NT2/D1 (cell line): ENCODE measurements around the gene GULP1.

ENCODE experiments used
- DNase-seq: peaks from one replicate; pipeline ENCODE4 v3.0.0-alpha.2; 2011; ENCODE audit warnings: low read depth, low spot score
- H3K27me3 ChIP-seq: 2 replicates; pipeline ENCODE4 v1.6.0; 2011; ENCODE audit warnings: mild to moderate bottlenecking; ENCODE audit not compliant: insufficient read length, insufficient read depth
- H3K36me3 ChIP-seq: 2 replicates; pipeline ENCODE4 v1.6.1; 2011; ENCODE audit warnings: mild to moderate bottlenecking, low read length, mixed read lengths; ENCODE audit not compliant: insufficient read depth, insufficient read length
- H3K4me1 ChIP-seq: 2 replicates; pipeline ENCODE4 v1.5.1; 2011; ENCODE audit not compliant: insufficient read depth, insufficient read length
- H3K4me3 ChIP-seq: 2 replicates; pipeline ENCODE4 v1.5.1; 2011; ENCODE audit warnings: low read depth; ENCODE audit not compliant: insufficient read length
- H3K9ac ChIP-seq: 2 replicates; pipeline ENCODE4 v1.6.0; 2011; ENCODE audit warnings: low read depth; ENCODE audit not compliant: insufficient read length
- H3K9me3 ChIP-seq: 2 replicates; pipeline ENCODE4 v1.5.1; 2011; ENCODE audit warnings: mild to moderate bottlenecking, low read length; ENCODE audit not compliant: insufficient read depth
- SUZ12 ChIP-seq: IDR thresholded peaks from 2 replicates; pipeline ENCODE4 v1.6.1; 2011; ENCODE audit not compliant: insufficient read length, insufficient read depth; ENCODE audit errors: extremely low read depth
- YY1 ChIP-seq: IDR thresholded peaks from 2 replicates; pipeline ENCODE4 v1.6.1; 2011; ENCODE audit not compliant: insufficient read length, insufficient read depth
- ZNF274 ChIP-seq: IDR thresholded peaks from 2 replicates; pipeline ENCODE4 v1.6.1; 2011; ENCODE audit warnings: mild to moderate bottlenecking, low read depth, low read length

The GULP1 gene

GRCh38 chr2:188522517-188522916, 230.8 kb downstream of the GULP1 start:
- Histone ChIP-seq H3K9ac (no peak overlapping the region), H3K4me1 (no peaks in the 10 kb centered on the region), H3K36me3 (no peaks in the 10 kb centered on the region), H3K9me3 (no peaks in the 10 kb centered on the region), H3K27me3 (no peaks in the 10 kb centered on the region), H3K4me3 (no peak overlapping the region)
- TF ChIP-seq SUZ12 (no peak), ZNF274 (no peak), YY1 (no peak)
- DNase-seq = no peak

GRCh38 chr2:188523919-188524318, 232.2 kb downstream of the GULP1 start:
- TF ChIP-seq ZNF274 (no peak), YY1 (no peak), SUZ12 (no peak)
- H3K4me3 ChIP-seq = no peak overlapping the region
- no peaks in the 10 kb centered on the region for H3K27me3 ChIP-seq
- H3K9ac ChIP-seq = no peak overlapping the region
- no peaks in the 10 kb centered on the region for H3K36me3 ChIP-seq
- H3K4me1 ChIP-seq = no peaks in the 10 kb centered on the region
- no peak for DNase-seq
- no peaks in the 10 kb centered on the region for H3K9me3 ChIP-seq

GRCh38 chr2:188524519-188525113, 232.9 kb downstream of the GULP1 start:
- no peak overlapping the region for H3K4me3 ChIP-seq
- no peaks in the 10 kb centered on the region for H3K9me3 ChIP-seq
- DNase-seq = no peak
- H3K36me3 ChIP-seq = no peaks in the 10 kb centered on the region
- no peaks in the 10 kb centered on the region for H3K27me3 ChIP-seq
- TF ChIP-seq ZNF274 = no peak
- H3K9ac ChIP-seq = no peak overlapping the region
- no peaks in the 10 kb centered on the region for H3K4me1 ChIP-seq

- Histone ChIP-seq H3K4me3 (no peak overlapping the region), H3K4me1 (no peaks in the 10 kb centered on the region), H3K27me3 (no peaks in the 10 kb centered on the region), H3K36me3 (no peaks in the 10 kb centered on the region), H3K9me3 (no peaks in the 10 kb centered on the region), H3K9ac (no peak overlapping the region)
- TF ChIP-seq ZNF274 (no peak), YY1 (no peak), SUZ12 (no peak)
- DNase-seq = no peak
Observed at GRCh38 chr2:188526701-188527100, 235.0 kb downstream of the GULP1 start.

- TF ChIP-seq SUZ12 = no peak
- no peak for TF ChIP-seq ZNF274
- TF ChIP-seq YY1 = no peak
- no peak for DNase-seq
- Histone ChIP-seq H3K27me3 (no peaks in the 10 kb centered on the region), H3K9me3 (no peaks in the 10 kb centered on the region), H3K36me3 (no peaks in the 10 kb centered on the region), H3K4me1 (no peaks in the 10 kb centered on the region), H3K4me3 (no peak overlapping the region), H3K9ac (no peak overlapping the region)
Observed at GRCh38 chr2:188527141-188527540, 235.5 kb downstream of the GULP1 start.

- no peak for DNase-seq
- Histone ChIP-seq H3K27me3 (no peaks in the 10 kb centered on the region), H3K36me3 (no peaks in the 10 kb centered on the region), H3K9ac (no peak overlapping the region), H3K9me3 (no peaks in the 10 kb centered on the region), H3K4me3 (no peak overlapping the region), H3K4me1 (no peaks in the 10 kb centered on the region)
- TF ChIP-seq YY1 (no peak), ZNF274 (no peak), SUZ12 (no peak)
Observed at GRCh38 chr2:188527581-188527993, 235.9 kb downstream of the GULP1 start.

GRCh38 chr2:188529710-188530109, 238.0 kb downstream of the GULP1 start:
- Histone ChIP-seq H3K36me3 (no peaks in the 10 kb centered on the region), H3K27me3 (no peaks in the 10 kb centered on the region), H3K9me3 (no peaks in the 10 kb centered on the region), H3K4me3 (no peak overlapping the region), H3K4me1 (no peaks in the 10 kb centered on the region), H3K9ac (no peak overlapping the region)
- TF ChIP-seq ZNF274 (no peak), SUZ12 (no peak), YY1 (no peak)
- DNase-seq = no peak
